NCI-H1417 treated with DMSO at 0.1 percent for 48 hours (cell line): ENCODE results near the gene SHBG.

Source experiments
- DNase-seq: peaks from one replicate; lab custom pipeline; 2025; lab: John Stamatoyannopoulos, UW

SHBG gene

GRCh38 chr17:7650509-7651096 lies 20.7 kb downstream of the SHBG start, which contains the start of gene ATP1B2:
Gene ATP1B2 (plus strand): TSS chr17:7650926. CDS start chr17:7651519, 593 bp downstream.
- DNase-seq, result no peak

DNA sequence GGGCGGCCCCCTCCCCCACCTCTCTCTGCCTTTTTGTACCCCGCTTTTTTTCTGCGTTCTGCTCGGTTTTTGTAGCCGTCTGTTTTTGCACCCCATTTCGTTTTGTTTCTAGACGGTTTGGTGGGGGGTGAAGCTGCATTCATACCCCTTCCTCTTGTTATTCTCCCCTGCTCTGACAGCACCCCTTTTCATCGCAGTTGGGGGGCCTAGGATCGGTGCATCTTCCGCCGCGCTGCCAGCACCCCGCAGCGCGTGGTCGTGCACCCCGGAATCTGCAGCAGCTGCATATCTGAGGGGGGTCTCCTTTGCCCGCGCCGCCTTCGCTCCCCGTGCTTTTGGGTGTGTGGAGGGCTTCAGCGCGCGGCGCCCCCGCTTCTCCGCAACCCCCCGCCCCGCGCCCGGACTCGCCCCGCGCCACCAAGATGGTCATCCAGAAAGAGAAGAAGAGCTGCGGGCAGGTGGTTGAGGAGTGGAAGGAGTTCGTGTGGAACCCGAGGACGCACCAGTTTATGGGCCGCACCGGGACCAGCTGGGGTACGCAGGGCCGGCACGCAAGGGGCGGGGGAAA lies 21.2 kb downstream of the SHBG start:
- DNase-seq, result no peak

- no peak for DNase-seq
Observed at GRCh38 chr17:7651665-7652387, 21.9 kb downstream of the SHBG start.

DNA sequence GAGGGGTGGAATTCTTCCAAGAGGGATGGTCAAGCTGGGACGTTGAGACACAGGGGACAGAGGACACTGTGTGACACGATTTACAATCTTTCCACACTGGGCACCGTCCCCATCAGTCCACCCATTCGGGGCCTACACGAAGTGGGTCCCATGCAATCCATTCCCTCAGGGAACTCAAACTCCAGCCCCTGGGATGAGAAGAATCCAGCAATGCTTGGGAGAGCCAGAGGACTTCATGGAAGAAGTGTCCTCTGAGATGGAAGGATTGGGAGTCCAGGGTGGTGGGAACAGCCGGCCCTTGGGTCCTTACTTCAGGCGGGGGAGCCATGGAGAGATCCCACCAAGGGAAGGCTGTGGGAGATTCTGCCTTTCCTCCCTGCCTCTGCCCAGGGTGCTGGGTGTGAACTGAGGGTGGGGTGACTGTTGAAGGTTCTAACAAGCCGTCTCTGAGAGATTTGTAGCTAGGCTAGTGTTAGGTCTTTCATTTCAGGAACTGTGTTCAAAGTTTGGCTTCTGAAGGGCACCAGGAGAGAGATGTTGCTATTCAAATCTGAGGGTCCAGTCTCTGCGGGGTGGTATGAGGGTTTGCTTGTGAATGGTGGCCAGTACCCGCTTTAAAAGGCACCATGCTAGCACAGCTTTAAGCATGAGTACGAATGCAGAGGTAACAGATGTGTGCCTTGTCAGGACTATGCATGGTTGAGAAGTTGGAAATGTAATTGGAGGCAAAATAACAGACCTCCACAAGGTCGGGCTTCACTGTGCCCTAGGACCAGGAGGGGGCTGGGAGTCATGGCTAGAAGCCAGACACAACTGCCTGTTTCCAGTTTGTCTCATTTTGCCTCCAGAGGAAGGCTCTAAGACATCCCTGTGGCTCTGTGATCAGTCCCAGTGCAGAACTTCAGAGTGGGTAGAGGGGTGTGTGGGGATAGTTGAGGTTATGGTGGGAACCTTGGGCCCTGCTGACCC lies 22.7 kb downstream of the SHBG start:
- no peak for DNase-seq

- DNase-seq, result no peak
Observed at GRCh38 chr17:7654832-7655540, 25.1 kb downstream of the SHBG start.

- no peak for DNase-seq
Observed at GRCh38 chr17:7655541-7655840, 25.6 kb downstream of the SHBG start.

DNA sequence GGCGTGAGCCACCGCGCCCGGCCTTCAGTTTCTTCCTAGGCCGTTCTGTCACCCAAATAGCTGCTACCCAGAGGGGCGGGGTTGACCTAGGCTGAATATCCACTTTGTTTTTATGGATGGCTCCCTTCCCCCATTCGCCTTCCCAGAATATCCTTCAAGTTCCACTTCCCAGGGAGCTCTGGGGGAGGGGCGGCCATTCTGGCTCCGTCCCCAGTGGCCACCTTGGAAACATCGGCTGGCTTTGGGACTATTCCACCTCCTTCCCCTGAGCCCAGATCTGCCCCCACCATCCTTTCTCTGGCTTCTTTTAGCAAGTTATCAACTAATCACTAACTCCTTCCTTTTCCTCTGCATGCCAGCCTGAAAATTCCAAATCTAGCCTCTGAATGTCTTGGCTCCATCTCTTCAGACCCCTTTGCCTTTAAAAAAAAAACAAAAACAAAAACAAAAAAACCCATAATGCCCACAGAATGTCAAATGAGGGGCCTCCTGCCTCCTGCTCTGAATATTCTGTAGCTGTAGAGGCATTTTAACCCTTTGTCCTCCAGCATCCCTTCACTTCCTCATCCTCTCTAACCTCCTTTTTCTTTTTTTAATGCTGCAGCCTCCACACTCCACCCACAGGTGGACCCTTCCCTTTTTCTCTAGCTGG lies 27.1 kb downstream of the SHBG start:
- DNase-seq, result no peak

GRCh38 chr17:7667656-7668406 lies 37.9 kb downstream of the SHBG start:
- no peak for DNase-seq

- no peak for DNase-seq
Observed at GRCh38 chr17:7668482-7668881, 38.5 kb downstream of the SHBG start.

- DNase-seq, result no peak
Observed at GRCh38 chr17:7673239-7673638, 43.3 kb downstream of the SHBG start.

GRCh38 chr17:7674934-7675333 lies 45.0 kb downstream of the SHBG start:
- no peak for DNase-seq

- DNase-seq, result no peak
Observed at GRCh38 chr17:7676533-7676932, 46.6 kb downstream of the SHBG start.

GRCh38 chr17:7677388-7678067 lies 47.6 kb downstream of the SHBG start:
- DNase-seq, result no peak
